SIG-M5 treated with dmso at 0.1 percent for 504 hours (cell line): ENCODE results near the gene ARID1A.
A peak's percentile ranks its signal among the peaks of the same experiment; 100 is the strongest.

Source experiments
- DNase-seq: peaks from one replicate; lab custom pipeline; 2025; ENCODE audit not compliant: unreplicated experiment; lab: John Stamatoyannopoulos, UW

ARID1A gene

DNA sequence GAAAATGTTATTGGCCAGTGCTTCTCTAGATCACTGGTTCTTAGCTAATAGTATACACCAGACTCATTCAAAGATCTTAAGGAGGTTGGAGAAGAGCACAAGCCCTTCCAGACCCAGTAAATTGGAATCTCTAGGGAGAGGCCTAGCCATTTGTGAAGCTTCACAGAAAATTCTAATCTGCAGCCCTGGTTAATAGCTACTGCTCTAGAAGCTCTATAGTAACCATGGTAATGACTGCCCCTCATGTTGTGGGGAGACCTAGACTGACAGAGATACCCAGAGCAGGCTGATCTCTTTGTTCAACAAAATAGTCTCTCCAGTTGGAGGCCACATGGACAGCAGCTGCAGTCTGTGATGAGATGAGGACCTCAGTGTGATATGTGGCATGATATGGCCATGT, 31.7 kb downstream of the ARID1A start:
- DNase-seq, result no peak

DNA sequence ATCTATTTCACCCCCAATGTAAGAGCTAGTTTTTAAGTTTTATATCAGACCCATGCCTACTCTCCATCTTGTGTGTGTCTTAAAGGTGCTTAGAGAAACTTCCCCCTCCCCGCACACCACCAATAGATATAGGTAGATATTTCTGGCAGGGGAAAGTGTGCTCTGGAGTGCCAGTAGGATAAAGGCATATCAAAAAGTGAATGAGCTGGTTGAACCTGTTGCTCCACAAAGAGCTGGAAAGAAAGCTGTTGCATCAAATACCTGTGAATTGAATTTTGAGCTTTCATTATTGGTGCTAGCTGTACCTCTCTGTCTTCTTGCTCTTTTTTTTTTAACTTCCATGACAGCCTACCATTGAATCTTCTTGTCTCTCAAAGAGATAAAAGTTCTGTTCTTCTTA, 32.8 kb downstream of the ARID1A start:
- DNase-seq, result no peak

DNA sequence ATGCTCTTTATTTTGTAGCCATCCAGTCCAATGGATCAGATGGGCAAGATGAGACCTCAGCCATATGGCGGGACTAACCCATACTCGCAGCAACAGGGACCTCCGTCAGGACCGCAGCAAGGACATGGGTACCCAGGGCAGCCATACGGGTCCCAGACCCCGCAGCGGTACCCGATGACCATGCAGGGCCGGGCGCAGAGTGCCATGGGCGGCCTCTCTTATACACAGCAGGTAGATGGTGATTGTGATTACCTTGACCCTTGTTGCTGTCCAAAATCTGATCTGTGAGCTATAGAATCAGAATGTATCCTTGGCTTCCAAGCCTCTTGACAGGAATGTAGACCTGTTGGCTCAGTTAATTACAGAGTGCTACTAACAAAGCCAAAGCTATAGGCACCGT, 33.8 kb downstream of the ARID1A start:
- DNase-seq, result no peak

DNA sequence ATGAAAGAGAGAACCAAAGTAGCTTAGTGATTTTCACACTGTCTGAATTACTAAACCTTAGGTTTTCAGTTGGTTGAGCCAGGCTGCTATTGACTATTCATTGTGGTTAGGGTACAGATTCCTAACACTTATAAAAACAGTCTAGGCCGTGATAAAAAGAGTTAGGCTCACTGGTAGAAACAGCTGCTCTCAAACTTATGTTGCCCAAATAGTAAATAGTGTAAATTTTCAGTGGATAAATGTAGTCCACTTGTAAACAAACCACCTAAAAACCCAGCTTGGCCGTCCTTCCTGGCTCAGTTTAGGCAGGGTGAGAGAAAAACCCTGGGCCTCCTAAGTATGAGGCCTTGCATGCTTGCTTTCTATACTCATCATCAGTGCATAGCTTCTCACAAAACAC, 34.9 kb downstream of the ARID1A start:
- DNase-seq, result no peak

DNA sequence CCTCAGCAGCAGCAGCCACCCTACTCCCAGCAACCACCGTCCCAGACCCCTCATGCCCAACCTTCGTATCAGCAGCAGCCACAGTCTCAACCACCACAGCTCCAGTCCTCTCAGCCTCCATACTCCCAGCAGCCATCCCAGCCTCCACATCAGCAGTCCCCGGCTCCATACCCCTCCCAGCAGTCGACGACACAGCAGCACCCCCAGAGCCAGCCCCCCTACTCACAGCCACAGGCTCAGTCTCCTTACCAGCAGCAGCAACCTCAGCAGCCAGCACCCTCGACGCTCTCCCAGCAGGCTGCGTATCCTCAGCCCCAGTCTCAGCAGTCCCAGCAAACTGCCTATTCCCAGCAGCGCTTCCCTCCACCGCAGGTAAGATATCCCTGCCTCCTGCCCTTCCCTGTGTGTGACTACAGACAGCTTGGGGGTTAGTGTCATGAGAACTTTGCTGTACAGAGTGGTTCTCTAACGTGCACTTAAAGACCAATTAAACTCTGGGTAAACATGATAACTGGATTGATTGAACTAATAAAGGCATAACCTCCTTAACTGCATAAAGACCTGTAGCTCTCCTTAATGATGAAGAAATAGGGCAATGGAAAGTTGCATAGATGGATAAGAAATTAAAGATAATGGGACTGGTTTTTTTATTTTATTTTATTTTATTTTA, 35.6 kb downstream of the ARID1A start:
- DNase-seq, result no peak

DNA sequence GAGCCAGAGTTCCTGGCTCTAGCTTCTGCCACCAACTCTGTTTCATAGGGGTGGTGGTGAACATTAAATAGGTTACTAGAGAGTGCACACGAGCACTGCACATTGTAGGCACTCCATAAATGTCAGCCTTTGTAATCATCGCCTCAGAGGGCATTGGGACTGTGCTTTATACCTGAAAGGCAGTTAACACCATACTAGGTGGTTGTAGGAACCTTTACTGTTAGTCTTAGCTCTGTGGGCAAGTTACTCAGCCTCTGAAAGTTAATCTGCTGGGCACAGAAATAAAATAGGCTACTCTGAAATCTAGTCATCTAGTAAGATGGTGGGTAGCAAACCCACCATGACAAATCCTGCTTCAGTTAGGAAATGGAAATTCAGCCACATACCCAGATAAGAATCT, 37.6 kb downstream of the ARID1A start:
- no peak for DNase-seq

DNA sequence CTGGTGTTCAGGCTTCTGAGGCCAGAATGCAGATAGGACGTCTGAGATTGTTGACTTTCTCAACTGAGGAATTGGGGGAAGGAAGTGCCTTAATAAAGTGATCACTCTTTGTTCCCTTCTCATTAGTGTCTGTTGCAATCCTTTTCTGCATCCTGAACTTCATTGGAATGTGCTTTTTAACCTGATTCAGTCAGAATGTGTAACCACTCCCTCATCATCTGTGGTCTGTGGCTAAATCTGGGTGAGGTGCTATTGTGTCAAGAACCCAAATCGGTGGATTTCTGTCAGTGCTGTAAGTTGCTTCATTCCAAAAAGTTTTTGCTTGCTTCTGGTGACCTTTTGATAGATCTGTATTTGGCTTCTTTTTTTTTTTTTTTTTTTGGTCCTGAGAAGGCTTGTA, 38.2 kb downstream of the ARID1A start:
- DNase-seq, result no peak

DNA sequence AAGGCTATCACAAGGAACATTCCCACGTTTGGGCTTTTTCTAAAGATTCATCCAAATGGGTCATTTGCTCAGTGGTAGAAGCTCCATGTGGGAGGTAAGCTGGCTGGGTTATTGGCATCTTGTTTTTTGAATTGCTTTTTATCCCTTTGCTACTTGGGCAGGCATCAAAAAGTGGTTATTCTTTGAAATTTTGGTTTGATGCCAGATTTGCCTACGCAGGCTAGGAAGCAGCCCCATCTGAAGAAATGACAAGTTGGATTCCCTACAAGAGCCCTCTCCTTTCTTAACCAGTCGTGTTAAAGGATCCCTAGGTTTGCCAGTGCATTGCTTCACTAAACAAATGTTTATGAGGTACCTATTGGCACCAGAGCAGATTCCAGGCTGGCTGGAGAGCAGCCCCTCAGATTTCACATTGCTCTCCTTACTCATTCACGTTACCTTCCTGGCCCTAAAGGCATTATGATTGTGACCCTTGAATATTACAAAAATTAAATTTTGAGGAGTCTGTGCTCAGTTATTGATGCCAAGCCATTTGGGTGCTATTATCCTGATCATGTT, 38.8 kb downstream of the ARID1A start:
- DNase-seq, result no peak

DNA sequence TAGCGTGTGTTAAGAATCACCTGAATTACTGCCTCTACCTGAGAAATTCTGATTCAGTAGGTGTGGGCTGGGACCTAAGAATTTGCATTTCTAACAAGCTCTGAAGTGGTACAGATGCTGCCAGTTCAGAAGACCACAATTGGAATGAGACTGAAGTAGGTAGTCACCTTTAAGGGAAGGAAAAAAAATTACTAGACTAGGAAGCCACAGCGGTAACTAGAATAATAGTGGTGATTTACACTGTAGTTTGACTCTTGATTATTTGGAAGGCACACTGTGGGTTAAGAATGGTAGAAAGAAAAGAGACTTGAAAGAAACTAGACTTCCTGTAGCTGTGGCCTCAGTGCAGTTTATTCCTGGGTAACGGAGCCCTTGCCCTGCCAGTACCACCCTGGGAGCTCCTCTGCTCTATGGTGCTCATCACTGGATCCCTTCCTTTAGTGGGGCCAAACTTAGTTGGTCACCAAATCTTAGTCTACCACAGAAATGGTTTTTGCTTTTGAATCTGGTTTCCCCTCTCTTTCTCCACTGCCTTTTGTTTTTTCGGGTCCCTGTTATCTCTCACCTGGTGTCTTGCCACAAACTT, 43.6 kb downstream of the ARID1A start:
- no peak for DNase-seq

DNA sequence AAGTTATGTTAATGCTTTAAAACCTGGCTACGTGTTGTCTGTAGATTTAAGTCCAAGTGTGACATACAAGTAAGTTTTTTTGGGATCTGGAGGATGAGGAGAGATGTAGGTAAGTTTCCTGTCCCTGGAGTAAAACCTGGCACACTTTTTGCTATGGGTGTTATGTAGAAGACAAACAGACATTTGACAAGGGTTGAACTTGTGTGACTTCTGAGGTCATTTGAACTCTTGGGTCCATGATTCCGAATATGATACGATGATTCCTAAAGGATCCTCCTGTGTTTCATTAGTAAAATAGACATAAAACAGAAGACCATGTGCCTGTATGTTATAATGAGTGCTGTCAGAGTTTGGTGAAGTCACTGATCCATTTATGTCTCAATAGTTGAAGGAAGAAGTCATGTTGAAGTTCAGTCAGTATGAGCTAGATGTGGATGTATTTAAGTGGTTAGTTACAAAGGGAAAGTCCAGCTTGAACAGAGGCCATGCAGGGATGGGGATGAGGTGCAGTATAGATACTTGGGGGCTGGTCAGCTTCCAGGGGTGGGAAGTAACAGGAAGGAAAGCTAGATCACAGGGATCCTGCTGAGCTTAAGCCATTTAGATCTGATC, 44.3 kb downstream of the ARID1A start:
- no peak for DNase-seq

DNA sequence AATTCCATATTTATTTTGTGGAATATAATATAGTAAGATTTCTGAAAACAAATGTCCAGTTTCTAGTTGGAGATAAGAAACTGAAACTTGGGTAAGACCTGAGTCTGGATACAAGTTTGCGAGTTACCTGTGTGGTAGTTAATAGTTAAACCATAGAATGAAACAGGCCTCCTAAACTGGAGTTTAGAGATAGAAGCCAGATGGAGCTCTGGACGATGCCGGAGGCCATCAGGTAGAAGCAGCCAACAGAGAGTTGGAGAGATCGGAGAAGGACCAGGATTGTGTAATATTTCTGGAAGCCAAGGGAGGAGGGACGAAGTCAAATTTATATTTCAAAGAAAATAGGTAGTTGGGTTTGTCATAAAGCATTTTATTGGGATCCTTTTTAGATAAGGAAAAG, 45.1 kb downstream of the ARID1A start:
- DNase-seq, result no peak

DNA sequence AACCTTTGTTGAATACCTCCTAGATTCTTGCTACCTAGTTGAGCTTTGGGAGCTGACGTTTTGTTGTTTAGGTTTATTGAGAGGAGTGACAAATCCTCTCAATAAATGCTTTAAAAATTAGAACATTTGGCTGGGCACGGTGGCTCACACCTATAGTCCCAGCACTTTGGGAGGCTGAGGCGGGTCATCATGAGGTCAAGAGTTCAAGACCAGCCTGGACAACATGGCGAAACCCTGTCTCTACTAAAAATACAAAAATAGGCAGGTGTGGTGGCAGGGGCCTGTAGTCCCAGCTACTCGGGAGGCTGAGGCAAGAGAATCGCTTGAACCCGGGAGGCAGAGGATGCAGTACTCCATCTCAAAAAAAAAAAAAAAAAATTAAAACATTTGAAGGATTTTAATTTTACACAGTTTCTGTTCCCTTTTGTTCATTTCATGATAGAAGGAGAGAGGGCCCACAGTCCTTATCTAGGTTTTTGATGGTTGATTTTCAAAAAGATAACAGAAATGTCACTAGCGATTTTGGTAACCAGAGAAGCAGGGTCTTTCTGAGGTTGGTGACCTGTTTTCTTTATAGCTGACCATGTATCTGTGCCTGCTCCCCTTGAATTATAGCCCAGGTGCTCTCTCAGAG, 47.7 kb downstream of the ARID1A start:
- no peak for DNase-seq

DNA sequence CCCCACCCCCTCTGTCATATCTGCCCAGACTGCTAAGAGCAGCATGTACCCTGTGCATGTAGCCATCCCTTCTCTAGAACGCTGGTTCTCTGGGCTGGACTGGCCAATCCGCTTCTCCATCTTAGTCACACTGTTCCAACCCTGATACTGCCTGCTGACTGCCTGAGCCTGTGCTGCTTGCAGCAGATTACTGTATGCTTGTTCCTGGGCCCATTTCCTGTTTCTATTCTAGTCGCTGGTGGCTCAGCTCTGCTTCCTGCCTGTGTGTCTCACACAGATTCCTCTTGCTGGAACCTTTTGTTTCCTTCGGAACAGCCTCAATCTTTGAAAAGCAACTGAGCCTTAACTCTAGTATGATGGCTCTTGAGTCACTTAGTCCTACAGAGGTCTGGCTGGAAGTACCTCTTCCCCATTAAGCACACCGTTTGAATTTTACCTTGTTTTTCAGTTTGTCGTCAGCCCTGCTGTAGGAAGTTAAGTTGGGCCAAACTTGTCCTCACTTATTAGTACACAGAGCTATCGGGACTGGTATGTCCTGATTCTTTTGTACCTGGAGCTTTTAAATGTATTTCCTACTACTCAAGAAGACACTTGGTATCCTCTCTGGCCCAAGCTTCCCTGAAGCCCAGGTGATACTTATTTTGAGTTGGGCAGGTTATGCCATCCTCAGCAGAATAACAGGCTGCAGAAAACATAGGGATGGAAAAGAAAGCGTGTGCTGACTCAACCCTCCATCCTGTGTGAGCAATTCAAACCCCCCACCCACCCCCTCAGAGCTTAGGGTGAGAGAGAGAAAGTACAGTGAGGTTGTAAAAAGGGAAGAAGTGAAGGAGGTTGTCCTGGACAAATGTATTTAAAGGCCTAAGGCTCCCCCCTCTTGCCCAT, 48.5 kb downstream of the ARID1A start:
- DNase-seq, result peak; percentile 97

DNA sequence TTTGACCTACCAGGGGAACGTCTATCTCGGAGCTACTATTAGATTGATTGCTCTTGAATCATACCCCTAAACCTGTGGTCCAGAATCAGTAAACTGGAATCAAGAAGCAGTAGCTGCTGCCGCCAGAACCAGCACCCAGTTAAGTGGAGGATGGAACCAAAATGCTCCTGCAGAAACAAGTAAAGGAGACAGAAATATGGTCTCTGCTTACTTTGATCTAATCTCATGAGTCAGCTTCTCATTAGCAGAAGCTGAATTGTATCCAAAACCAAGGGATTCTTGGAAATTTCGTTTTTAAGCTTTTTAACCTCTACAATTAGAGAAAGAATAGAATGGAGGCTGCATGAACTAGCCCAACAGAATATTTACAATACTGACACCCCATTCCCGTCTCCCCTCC, 49.4 kb downstream of the ARID1A start:
- DNase-seq, result no peak

DNA sequence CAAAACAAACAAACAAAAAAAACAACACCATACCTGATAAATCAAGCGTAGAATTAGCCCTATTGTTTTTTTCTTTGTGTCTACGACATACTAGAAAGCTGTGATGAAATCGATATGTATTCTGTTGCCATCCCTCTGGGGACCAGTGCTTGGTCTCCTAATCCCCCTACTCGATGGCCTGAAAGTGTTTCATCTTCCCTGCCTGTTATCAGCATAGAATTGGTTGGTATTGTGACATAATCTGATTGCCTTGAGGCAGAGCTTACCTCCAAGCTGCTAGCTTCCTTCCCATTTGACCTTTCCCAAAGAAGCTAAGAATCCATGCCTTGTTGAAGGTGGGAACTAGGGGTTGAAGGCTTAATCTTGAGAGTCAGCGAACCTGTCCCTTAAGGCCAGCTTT, 51.2 kb downstream of the ARID1A start:
- no peak for DNase-seq

DNA sequence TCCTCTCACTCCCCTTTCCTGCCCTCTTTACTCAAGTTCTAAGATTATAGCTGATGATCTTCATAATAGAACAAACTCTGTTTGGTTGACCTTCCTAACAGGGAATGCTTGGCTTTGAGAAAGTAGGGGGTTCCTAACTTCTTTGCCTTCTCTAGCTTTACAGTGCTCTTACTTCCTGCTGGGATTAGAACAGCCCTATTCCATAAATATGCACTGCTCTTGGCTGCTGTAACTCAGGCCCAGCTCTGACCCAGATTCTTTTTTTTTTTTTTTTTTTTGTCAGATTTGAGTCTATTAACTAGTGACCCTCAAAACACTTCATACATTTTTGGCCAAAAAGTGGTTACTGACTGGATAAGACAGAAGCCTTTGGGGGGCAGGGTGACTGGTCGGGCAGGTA, 52.5 kb downstream of the ARID1A start:
- DNase-seq, result no peak

DNA sequence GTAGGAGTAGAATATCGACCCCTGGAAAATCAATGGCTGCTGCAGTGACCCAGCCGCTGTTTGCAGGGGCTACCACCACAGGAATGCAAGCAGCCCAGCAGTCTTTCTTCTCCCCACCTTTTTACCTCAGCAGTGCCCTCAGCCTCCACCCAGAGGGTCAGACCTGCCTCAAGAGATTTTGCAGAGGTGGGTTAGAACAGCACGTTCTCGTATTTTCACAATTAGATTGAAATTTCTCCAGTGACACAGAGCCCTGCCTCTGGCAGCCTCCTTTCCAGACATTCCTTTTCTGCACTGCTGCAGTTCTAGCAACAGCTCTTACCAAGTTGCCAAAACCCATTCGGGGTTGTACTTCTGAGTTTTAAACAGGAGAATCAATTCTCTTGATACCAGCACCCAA, 53.6 kb downstream of the ARID1A start:
- no peak for DNase-seq

DNA sequence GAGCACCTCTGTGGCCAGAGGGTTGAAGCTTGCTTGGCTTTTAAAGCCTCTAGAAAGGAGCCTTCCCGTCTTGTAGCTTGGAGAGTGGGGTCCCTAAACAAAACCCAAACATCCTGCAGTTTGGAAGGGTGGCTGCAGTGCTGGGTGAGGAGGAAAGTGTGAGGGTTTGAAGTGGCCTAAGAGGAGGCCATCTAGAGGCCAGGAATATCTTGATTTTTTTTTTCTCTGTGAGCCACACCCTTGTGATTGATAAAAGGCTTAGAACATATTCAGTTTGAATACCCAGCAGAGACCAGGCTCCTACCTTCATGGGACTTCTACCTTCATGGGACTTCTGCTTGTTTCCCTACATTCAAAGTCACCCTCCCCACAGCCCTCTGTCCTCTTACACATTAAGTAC, 54.6 kb downstream of the ARID1A start:
- DNase-seq, result no peak

DNA sequence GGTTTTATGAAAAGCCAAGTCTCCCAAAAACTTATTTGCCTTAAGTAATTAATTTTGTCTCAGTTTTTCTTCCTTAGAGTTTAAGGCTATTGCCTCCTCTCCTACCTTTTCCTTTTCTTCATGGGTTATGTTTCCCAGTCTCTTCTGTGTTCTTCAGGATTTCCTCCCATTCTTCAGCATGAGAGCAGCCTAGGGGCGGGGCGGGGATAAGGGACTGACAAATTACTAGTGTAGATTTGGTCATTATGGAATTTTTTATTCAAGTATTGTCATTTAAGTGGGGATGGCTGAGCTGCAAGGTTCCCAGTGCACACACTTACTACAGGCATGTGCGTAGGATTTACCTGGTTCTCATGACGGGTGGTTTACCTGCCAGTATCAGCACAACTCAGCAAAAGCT, 56.7 kb downstream of the ARID1A start:
- no peak for DNase-seq

DNA sequence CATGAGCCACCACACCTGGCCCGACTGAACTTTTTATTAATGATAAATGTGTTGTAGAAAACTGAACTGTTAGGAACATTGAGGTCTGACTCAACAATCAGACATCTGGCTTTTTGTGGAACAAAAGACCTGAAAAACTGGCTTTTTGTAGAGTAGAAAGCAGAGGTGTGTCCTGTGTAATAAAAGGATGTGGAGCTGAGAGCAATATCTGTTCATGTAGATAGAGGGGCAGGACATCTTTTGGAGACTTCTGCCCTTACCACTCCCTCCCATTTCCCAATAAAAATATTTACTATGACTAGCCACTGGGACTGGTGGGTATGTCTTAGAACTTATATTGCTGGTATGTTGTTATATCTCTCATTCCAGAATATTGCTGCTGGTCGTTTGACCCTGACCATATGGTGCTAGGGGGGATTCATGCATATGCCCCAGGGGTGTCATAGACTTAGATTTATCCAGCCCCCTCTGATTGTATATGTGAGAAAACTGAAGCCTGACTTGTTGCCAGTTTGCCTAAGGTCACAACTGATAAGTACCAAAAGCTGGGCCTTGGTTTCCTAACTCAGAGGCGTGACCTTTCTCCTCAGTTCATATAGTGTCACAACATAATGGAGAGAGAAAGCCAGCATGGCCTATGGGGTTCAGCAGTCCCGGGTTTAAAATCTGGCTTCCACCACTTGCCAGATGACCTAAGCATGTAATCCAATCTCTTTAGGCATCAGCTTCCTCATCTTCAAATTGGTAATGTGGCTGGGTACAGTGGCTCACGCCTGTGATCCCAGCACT, 58.5 kb downstream of the ARID1A start:
- DNase-seq, result no peak
